ENCODE results near the gene ACTN4. TPM values are rescaled to one million over a fixed set of nuclear protein-coding genes. Genes with fewer than 3 reads are reported as not detected.

Gene ACTN4
- total RNA-seq, 4 donors from 2014 or later: 475 to 520 (median 507) TPM

GRCh38 chr19:38721979-38722773 lies 74.7 kb downstream of the ACTN4 start:
- Histone ChIP-seq H3K9me3 (no peaks in the 10 kb centered on the region), H3K4me3 (no peak overlapping the region), H3K36me3 (peaks cover 99% of the 10 kb centered on the region), H3K27ac (peak overlapping the region; percentile 50), H3K27me3 (no peaks in the 10 kb centered on the region), H3K4me1 (peaks cover 29% of the 10 kb centered on the region)
- no peak for DNase-seq (ENCODE audit: low spot score in 2 of 2)
- WGBS: 77% methylated on average over 8 of the region's 17 CpGs
- TF ChIP-seq POLR2A (IDR thresholded peaks at IDR 0.05): no peak
- TF ChIP-seq POLR2AphosphoS5 (IDR thresholded peaks at IDR 0.05): no peak
- TF ChIP-seq CTCF (IDR thresholded peaks at IDR 0.05): no peak
- TF ChIP-seq EP300 (IDR thresholded peaks at IDR 0.05): no peak

- Histone ChIP-seq H3K36me3 (peaks cover 99% of the 10 kb centered on the region), H3K4me3 (no peak overlapping the region), H3K27ac (no peak overlapping the region), H3K9me3 (no peaks in the 10 kb centered on the region), H3K4me1 (peaks cover 29% of the 10 kb centered on the region), H3K27me3 (no peaks in the 10 kb centered on the region)
- DNase-seq (ENCODE audit: low spot score in 2 of 2): no peak
- TF ChIP-seq POLR2A (IDR thresholded peaks at IDR 0.05) (no peak), EP300 (IDR thresholded peaks at IDR 0.05) (no peak), CTCF (IDR thresholded peaks at IDR 0.05) (no peak), POLR2AphosphoS5 (IDR thresholded peaks at IDR 0.05) (no peak)
- 87% methylated on average over 6 of the region's 10 CpGs for WGBS
These were observed 75.6 kb downstream of the ACTN4 start for GRCh38 chr19:38722947-38723605.

GRCh38 chr19:38723606-38723965 lies 76.1 kb downstream of the ACTN4 start:
- no peak for DNase-seq (ENCODE audit: low spot score in 2 of 2)
- Histone ChIP-seq H3K4me1 (peaks cover 25% of the 10 kb centered on the region), H3K4me3 (no peak overlapping the region), H3K27me3 (no peaks in the 10 kb centered on the region), H3K27ac (no peak overlapping the region), H3K9me3 (no peaks in the 10 kb centered on the region), H3K36me3 (peaks cover 99% of the 10 kb centered on the region)
- WGBS: 69% methylated on average over 5 of the region's 11 CpGs
- TF ChIP-seq CTCF (IDR thresholded peaks at IDR 0.05) (no peak), EP300 (IDR thresholded peaks at IDR 0.05) (no peak), POLR2AphosphoS5 (IDR thresholded peaks at IDR 0.05) (no peak)

- Histone ChIP-seq H3K27me3 (no peaks in the 10 kb centered on the region), H3K9me3 (no peaks in the 10 kb centered on the region), H3K36me3 (peaks cover 99% of the 10 kb centered on the region), H3K27ac (no peak overlapping the region), H3K4me3 (no peak overlapping the region), H3K4me1 (peaks cover 21% of the 10 kb centered on the region)
- no peak for DNase-seq (ENCODE audit: low spot score in 2 of 2)
- TF ChIP-seq EP300 (IDR thresholded peaks at IDR 0.05) (no peak), POLR2A (IDR thresholded peaks at IDR 0.05) (no peak), POLR2AphosphoS5 (IDR thresholded peaks at IDR 0.05) (no peak), CTCF (IDR thresholded peaks at IDR 0.05) (no peak)
- WGBS: 96% methylated on average over 14 of the region's 42 CpGs
These were observed 76.8 kb downstream of the ACTN4 start for GRCh38 chr19:38723990-38724854.
